Spleen (tissue), 7 donors: Measurements from ENCODE around the gene CMC4.

Source experiments
- CTCF ChIP-seq, 11 experiments: fragments of 200-600 bp in 7 of 11; fragments of 450-650 bp in 4 of 11; sonication (generic) in 4 of 11; IDR thresholded peaks in 8 of 11; conservative IDR thresholded peaks in 3 of 11; 1 replicate in 7 of 11; 2 replicates in 4 of 11; pipeline versions ENCODE4 v1.4.0 to v1.8.0; 2016 to 2021; ENCODE audit warnings: antibody characterized with exemption in 11 of 11, inconsistent platforms in 4 of 11, mild to moderate bottlenecking in 1 of 11
- POLR2A ChIP-seq, 3 donors: fragments of 450-650 bp; IDR thresholded peaks; one replicate each; pipeline ENCODE4 v1.5.1; 2017; ENCODE audit warnings: antibody characterized with exemption in 3 of 3, mild to moderate bottlenecking in 1 of 3
- donor health status: DM: no; HTN: no; CAD: no; lungs with moderate emphysema.
- donor health status: DM: no; HTN: no; CAD: no.
- donor health status: DM: no; HTN: no; CAD: no.

- TF ChIP-seq POLR2A (IDR thresholded peaks at IDR 0.05) (no peak), CTCF (IDR thresholded peaks at IDR 0.05 in 8 of 11, conservative IDR thresholded peaks at IDR 0.05 in 3 of 11) (no peak)
Observed at GRCh38 chrX:155113097-155113496, 42.2 kb upstream of the CMC4 start.
